ENCODE measurements around the gene GHITM. TPM values are rescaled to one million over a fixed set of nuclear protein-coding genes. Genes with fewer than 3 reads are reported as not detected.

Gene GHITM
- total and polyA plus RNA-seq, 2 donors (not counting 1 experiment from before 2014, with no cell fraction given), result 40.5 to 75.1 TPM

DNA sequence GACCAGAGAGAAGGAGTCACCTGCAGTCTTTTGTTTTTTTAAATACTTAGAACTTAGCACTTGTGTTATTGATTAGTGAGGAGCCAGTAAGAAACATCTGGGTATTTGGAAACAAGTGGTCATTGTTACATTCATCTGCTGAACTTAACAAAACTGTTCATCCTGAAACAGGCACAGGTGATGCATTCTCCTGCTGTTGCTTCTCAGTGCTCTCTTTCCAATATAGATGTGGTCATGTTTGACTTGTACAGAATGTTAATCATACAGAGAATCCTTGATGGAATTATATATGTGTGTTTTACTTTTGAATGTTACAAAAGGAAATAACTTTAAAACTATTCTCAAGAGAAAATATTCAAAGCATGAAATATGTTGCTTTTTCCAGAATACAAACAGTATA is 13.5 kb downstream of the GHITM start:
- no peak for ATAC-seq (ENCODE audit: low read depth)
- intact Hi-C loops (cut with micrococcal nuclease), result no loop called here

DNA sequence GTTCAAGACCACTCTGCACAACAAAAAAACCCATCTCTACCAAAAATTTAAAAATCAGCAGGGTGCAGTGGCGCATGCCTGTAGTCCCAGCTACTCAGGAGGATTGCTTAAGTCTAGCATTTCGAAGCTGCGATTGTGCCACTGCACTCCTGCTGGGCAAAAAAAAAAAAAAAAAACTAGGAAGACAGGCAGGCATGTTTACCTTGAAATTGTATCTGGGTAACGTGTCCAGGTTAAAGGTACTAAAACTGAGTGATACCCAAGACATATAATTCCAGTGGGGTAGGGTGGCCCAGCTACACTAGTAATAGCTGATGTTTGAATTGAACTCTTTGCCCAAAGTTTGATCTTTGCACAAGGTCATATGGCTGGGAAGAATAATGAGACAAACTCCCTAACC is 16.2 kb downstream of the GHITM start:
- 100% methylated on average over 2 of the region's 4 CpGs for WGBS (ENCODE audit: insufficient coverage)
- intact Hi-C loops (cut with micrococcal nuclease), result no loop called here
- ChIA-PET CTCF (interaction anchor here (0.7 to 6.6 kb wide), 4 partner anchors 7 to 40 kb away, joined by 4 to 34 read pairs (median 4); partner anchors contain the start of gene CDHR1), POLR2A (interaction anchor here (0.7 kb wide), 1 partner anchor 11 kb away, joined by 4 read pairs; no protein-coding TSS in a partner anchor)
- no peak for DNase-seq
- no peak overlapping the region for H3K27ac ChIP-seq (ENCODE audit: low read length in 2 of 2)
- H3K4me1 ChIP-seq (ENCODE audit: control insufficient read depth in 2 of 2, insufficient read depth in 2 of 2, low read length in 2 of 2), result no peaks in the 10 kb centered on the region
- H2AFZ ChIP-seq (ENCODE audit: insufficient read depth, low read depth, low read length, poor library complexity, severe bottlenecking), result no peak overlapping the region
- H3K79me2 ChIP-seq (ENCODE audit: control insufficient read depth, insufficient read depth, low read length), result no peaks in the 10 kb centered on the region
- Mint-ChIP-seq H3K27ac (no peak overlapping the region), H3K27me3 (no peaks in the 10 kb centered on the region), H3K4me3 (no peak overlapping the region), H3K9me3 (ENCODE audit: insufficient read depth) (no peaks in the 10 kb centered on the region), H3K4me1 (peaks cover 16% of the 10 kb centered on the region)
- no peak for ATAC-seq (ENCODE audit: low read depth)
- no peak for TF ChIP-seq EZH2 (IDR thresholded peaks at IDR 0.05; ENCODE audit: borderline replicate concordance, insufficient read depth, low read depth, low read length, poor library complexity, severe bottlenecking)
- TF ChIP-seq, protein P1, sequence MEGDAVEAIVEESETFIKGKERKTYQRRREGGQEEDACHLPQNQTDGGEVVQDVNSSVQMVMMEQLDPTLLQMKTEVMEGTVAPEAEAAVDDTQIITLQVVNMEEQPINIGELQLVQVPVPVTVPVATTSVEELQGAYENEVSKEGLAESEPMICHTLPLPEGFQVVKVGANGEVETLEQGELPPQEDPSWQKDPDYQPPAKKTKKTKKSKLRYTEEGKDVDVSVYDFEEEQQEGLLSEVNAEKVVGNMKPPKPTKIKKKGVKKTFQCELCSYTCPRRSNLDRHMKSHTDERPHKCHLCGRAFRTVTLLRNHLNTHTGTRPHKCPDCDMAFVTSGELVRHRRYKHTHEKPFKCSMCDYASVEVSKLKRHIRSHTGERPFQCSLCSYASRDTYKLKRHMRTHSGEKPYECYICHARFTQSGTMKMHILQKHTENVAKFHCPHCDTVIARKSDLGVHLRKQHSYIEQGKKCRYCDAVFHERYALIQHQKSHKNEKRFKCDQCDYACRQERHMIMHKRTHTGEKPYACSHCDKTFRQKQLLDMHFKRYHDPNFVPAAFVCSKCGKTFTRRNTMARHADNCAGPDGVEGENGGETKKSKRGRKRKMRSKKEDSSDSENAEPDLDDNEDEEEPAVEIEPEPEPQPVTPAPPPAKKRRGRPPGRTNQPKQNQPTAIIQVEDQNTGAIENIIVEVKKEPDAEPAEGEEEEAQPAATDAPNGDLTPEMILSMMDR (IDR thresholded peaks at IDR 0.05), result no peak
- H3K9ac ChIP-seq (ENCODE audit: low read length), result no peak overlapping the region
- H3K9me3 ChIP-seq (ENCODE audit: control extremely low read depth in 1 of 3, control insufficient read depth in 2 of 3, insufficient read depth in 1 of 3, low read length in 2 of 3), result no peaks in the 10 kb centered on the region
- no peaks in the 10 kb centered on the region for H3K27me3 ChIP-seq (replicated peaks in 1 of 4; ENCODE audit: control extremely low read depth in 1 of 4, control insufficient read depth in 3 of 4, insufficient read depth in 4 of 4, low read length in 3 of 4)
- H3K36me3 ChIP-seq (replicated peaks in 1 of 2; ENCODE audit: control extremely low read depth in 1 of 2, control insufficient read depth in 1 of 2, extremely low read depth in 1 of 2, insufficient read depth in 2 of 2, low read length in 1 of 2), result peaks cover 2 to 41% of the 10 kb centered on the region in 2 experiments
- no peak overlapping the region for H3K4me2 ChIP-seq (replicated peaks; ENCODE audit: low read depth, low read length, poor library complexity, severe bottlenecking)
- H4K20me1 ChIP-seq (ENCODE audit: control insufficient read depth, insufficient read depth, low read length, poor library complexity, severe bottlenecking), result no peaks in the 10 kb centered on the region
- no peak overlapping the region for H3K4me3 ChIP-seq (ENCODE audit: control extremely low read depth in 1 of 5, extremely low read depth in 1 of 5, insufficient read depth in 1 of 5, low read depth in 2 of 5, low read length in 4 of 5)

More for the DNA sequence above, 13.5 kb downstream of the GHITM start:
- H3K4me2 ChIP-seq (replicated peaks; ENCODE audit: low read depth, low read length, poor library complexity, severe bottlenecking), result no peak overlapping the region
- H3K36me3 ChIP-seq (replicated peaks in 1 of 2; ENCODE audit: control extremely low read depth in 1 of 2, control insufficient read depth in 1 of 2, extremely low read depth in 1 of 2, insufficient read depth in 2 of 2, low read length in 1 of 2), result peaks cover 2 to 64% of the 10 kb centered on the region in 2 experiments
- TF ChIP-seq, protein P1 (IDR thresholded peaks at IDR 0.05), result no peak
- no peak for DNase-seq
- Mint-ChIP-seq H3K9me3 (ENCODE audit: insufficient read depth) (no peaks in the 10 kb centered on the region), H3K27me3 (no peaks in the 10 kb centered on the region), H3K4me1 (peaks cover 8% of the 10 kb centered on the region), H3K27ac (no peak overlapping the region), H3K4me3 (no peak overlapping the region)
- no peak overlapping the region for H3K9ac ChIP-seq (ENCODE audit: low read length)
- H4K20me1 ChIP-seq (ENCODE audit: control insufficient read depth, insufficient read depth, low read length, poor library complexity, severe bottlenecking), result no peaks in the 10 kb centered on the region
- no peaks in the 10 kb centered on the region for H3K9me3 ChIP-seq (ENCODE audit: control extremely low read depth in 1 of 3, control insufficient read depth in 2 of 3, insufficient read depth in 1 of 3, low read length in 2 of 3)
- no peaks in the 10 kb centered on the region for H3K4me1 ChIP-seq (ENCODE audit: control insufficient read depth in 2 of 2, insufficient read depth in 2 of 2, low read length in 2 of 2)
- ChIA-PET CTCF (interaction anchor here (0.8 to 1.9 kb wide), 2 partner anchors 14 to 50 kb away, joined by 3 to 6 read pairs; partner anchors contain the start of gene GHITM), POLR2A (no interaction called here)
- H3K79me2 ChIP-seq (ENCODE audit: control insufficient read depth, insufficient read depth, low read length), result no peaks in the 10 kb centered on the region
- H3K27me3 ChIP-seq (replicated peaks in 1 of 4; ENCODE audit: control extremely low read depth in 1 of 4, control insufficient read depth in 3 of 4, insufficient read depth in 4 of 4, low read length in 3 of 4), result no peaks in the 10 kb centered on the region
- H2AFZ ChIP-seq (ENCODE audit: insufficient read depth, low read depth, low read length, poor library complexity, severe bottlenecking), result no peak overlapping the region
- H3K4me3 ChIP-seq (ENCODE audit: control extremely low read depth in 1 of 5, extremely low read depth in 1 of 5, insufficient read depth in 1 of 5, low read depth in 2 of 5, low read length in 4 of 5), result no peak overlapping the region
- no peak overlapping the region for H3K27ac ChIP-seq (ENCODE audit: low read length in 2 of 2)
